ENCODE measurements around the gene SLC1A2.

SLC1A2 gene

DNA sequence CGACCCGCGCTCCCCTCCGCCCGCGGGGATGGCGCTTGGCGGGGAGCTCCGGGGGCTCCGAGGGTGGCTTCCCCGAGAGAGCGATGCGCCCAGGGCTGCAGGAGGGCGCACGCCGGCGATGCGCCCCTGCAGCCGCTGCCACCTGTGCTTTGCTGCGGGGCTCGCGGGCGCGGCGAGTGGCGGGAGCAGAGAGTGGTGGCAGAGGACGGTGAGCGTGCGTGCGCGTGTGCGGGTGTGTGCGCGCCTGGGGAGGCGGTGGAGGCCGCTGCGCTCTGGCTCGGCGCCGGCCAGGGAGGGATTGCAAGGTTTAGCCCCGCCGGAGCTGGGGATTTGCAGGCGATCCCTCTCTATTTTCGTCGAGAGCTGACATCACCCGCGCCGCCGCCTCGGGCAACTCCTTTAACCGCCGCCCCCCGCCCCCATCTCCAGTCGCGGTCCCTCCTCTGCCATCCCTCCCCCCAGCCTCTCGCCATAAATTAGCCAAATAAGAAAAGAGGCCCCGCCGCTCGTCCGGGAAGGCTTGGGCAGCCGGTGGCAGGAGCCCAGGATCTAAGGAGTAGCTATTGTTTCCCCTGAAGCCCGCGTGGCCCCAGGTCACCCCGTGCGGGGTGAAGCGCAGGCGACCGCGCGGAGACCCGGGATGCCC is at the start of gene SLC1A2:
SLC1A2 (minus strand) TSS at position 375 of the 646 bp plus-strand sequence. CDS start 592 bp downstream, outside the sequence.
- Histone ChIP-seq H3K36me3 (ENCODE audit: insufficient read depth, low read depth, low read length) (no peaks in the 10 kb centered on the region), H3K27ac (ENCODE audit: low read length) (no peak within 1 kb of the TSS), H3K4me3 (ENCODE audit: low read length) (peak within 1 kb of the TSS; percentile 76), H3K9ac (ENCODE audit: low read depth, low read length) (peak within 1 kb of the TSS; percentile 39), H3K27me3 (ENCODE audit: insufficient read depth, low read length) (peaks cover 100% of the 10 kb centered on the region), H3K4me1 (ENCODE audit: insufficient read depth, low read length) (peaks cover 4% of the 10 kb centered on the region; the same call in 1 of the 2 replicates), H3K9me3 (ENCODE audit: insufficient read depth, low read depth, low read length) (no peaks in the 10 kb centered on the region)

- no peak overlapping the region for H3K27ac ChIP-seq (ENCODE audit: low read length)
- no peaks in the 10 kb centered on the region; the same call in 1 of the 2 replicates for H3K36me3 ChIP-seq (ENCODE audit: insufficient read depth, low read depth, low read length)
- no peaks in the 10 kb centered on the region for H3K27me3 ChIP-seq (ENCODE audit: insufficient read depth, low read length)
- no peak overlapping the region for H3K4me3 ChIP-seq (ENCODE audit: low read length)
- H3K4me1 ChIP-seq (ENCODE audit: insufficient read depth, low read length) = peaks cover 9% of the 10 kb centered on the region; the same call in 1 of the 2 replicates
- H3K9ac ChIP-seq (ENCODE audit: low read depth, low read length) = no peak overlapping the region
- no peaks in the 10 kb centered on the region for H3K9me3 ChIP-seq (ENCODE audit: insufficient read depth, low read depth, low read length)
These were observed 46.7 kb upstream of the SLC1A2 start for GRCh38 chr11:35466058-35466457.

- no peak overlapping the region for H3K27ac ChIP-seq (ENCODE audit: low read length)
These were observed 45.0 kb upstream of the SLC1A2 start for GRCh38 chr11:35464308-35464707.

GRCh38 chr11:35463331-35463751 is 44.0 kb upstream of the SLC1A2 start:
- no peaks in the 10 kb centered on the region for H3K9me3 ChIP-seq (ENCODE audit: insufficient read depth, low read depth, low read length)
- H3K27ac ChIP-seq (ENCODE audit: low read length) = no peak overlapping the region
- peaks cover 7% of the 10 kb centered on the region; the same call in 1 of the 2 replicates for H3K4me1 ChIP-seq (ENCODE audit: insufficient read depth, low read length)
- H3K4me3 ChIP-seq (ENCODE audit: low read length) = no peak overlapping the region
- H3K9ac ChIP-seq (ENCODE audit: low read depth, low read length) = no peak overlapping the region
- no peaks in the 10 kb centered on the region; the same call in 1 of the 2 replicates for H3K36me3 ChIP-seq (ENCODE audit: insufficient read depth, low read depth, low read length)
- no peaks in the 10 kb centered on the region for H3K27me3 ChIP-seq (ENCODE audit: insufficient read depth, low read length)

More at GRCh38 chr11:35464308-35464707, 45.0 kb upstream of the SLC1A2 start:
- no peaks in the 10 kb centered on the region; the same call in 1 of the 2 replicates for H3K36me3 ChIP-seq (ENCODE audit: insufficient read depth, low read depth, low read length)
- H3K27me3 ChIP-seq (ENCODE audit: insufficient read depth, low read length) = no peaks in the 10 kb centered on the region
- H3K4me1 ChIP-seq (ENCODE audit: insufficient read depth, low read length) = peaks cover 7% of the 10 kb centered on the region; the same call in 1 of the 2 replicates
- H3K4me3 ChIP-seq (ENCODE audit: low read length) = no peak overlapping the region
- H3K9me3 ChIP-seq (ENCODE audit: insufficient read depth, low read depth, low read length) = no peaks in the 10 kb centered on the region
- H3K9ac ChIP-seq (ENCODE audit: low read depth, low read length) = no peak overlapping the region

GRCh38 chr11:35461917-35462538 is 42.7 kb upstream of the SLC1A2 start:
- Histone ChIP-seq H3K27ac (ENCODE audit: low read length) (no peak overlapping the region), H3K4me3 (ENCODE audit: low read length) (no peak overlapping the region), H3K36me3 (ENCODE audit: insufficient read depth, low read depth, low read length) (no peaks in the 10 kb centered on the region), H3K9me3 (ENCODE audit: insufficient read depth, low read depth, low read length) (no peaks in the 10 kb centered on the region), H3K4me1 (ENCODE audit: insufficient read depth, low read length) (peaks cover 7% of the 10 kb centered on the region; the same call in 1 of the 2 replicates), H3K9ac (ENCODE audit: low read depth, low read length) (no peak overlapping the region), H3K27me3 (ENCODE audit: insufficient read depth, low read length) (no peaks in the 10 kb centered on the region)

DNA sequence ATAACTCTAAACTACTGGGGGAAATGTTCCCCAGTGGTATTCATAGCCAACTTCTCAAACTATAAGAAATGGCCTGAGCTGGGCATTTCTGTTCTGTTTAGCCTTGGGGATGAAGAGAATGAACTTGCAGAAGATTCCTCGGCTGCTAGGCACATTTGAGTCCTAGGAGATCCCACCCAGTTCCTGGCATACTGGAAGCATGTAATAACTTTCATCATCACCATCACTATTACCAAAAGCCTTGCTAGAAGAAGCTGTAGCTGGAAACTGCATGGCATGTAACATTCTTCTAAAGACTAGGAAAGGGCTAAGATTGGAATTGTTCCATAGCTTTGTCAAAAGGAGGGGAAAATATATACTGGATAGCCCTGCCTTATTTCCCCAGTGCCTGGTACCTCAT is 40.1 kb upstream of the SLC1A2 start:
- Histone ChIP-seq H3K36me3 (ENCODE audit: insufficient read depth, low read depth, low read length) (no peaks in the 10 kb centered on the region), H3K27ac (ENCODE audit: low read length) (no peak overlapping the region), H3K9me3 (ENCODE audit: insufficient read depth, low read depth, low read length) (no peaks in the 10 kb centered on the region), H3K9ac (ENCODE audit: low read depth, low read length) (no peak overlapping the region), H3K4me3 (ENCODE audit: low read length) (no peak overlapping the region), H3K27me3 (ENCODE audit: insufficient read depth, low read length) (no peaks in the 10 kb centered on the region), H3K4me1 (ENCODE audit: insufficient read depth, low read length) (peaks cover 7% of the 10 kb centered on the region; the same call in 1 of the 2 replicates)

- H3K27me3 ChIP-seq (ENCODE audit: insufficient read depth, low read length) = no peaks in the 10 kb centered on the region
- peaks cover 4% of the 10 kb centered on the region; the same call in 1 of the 2 replicates for H3K4me1 ChIP-seq (ENCODE audit: insufficient read depth, low read length)
- no peak overlapping the region for H3K9ac ChIP-seq (ENCODE audit: low read depth, low read length)
- no peaks in the 10 kb centered on the region for H3K9me3 ChIP-seq (ENCODE audit: insufficient read depth, low read depth, low read length)
- H3K27ac ChIP-seq (ENCODE audit: low read length) = no peak overlapping the region
- H3K4me3 ChIP-seq (ENCODE audit: low read length) = no peak overlapping the region
- no peaks in the 10 kb centered on the region for H3K36me3 ChIP-seq (ENCODE audit: insufficient read depth, low read depth, low read length)
These were observed 39.5 kb upstream of the SLC1A2 start for GRCh38 chr11:35458846-35459245.

- Histone ChIP-seq H3K27me3 (ENCODE audit: insufficient read depth, low read length) (no peaks in the 10 kb centered on the region), H3K36me3 (ENCODE audit: insufficient read depth, low read depth, low read length) (no peaks in the 10 kb centered on the region), H3K4me3 (ENCODE audit: low read length) (no peak overlapping the region), H3K4me1 (ENCODE audit: insufficient read depth, low read length) (no peaks in the 10 kb centered on the region), H3K27ac (ENCODE audit: low read length) (no peak overlapping the region), H3K9ac (ENCODE audit: low read depth, low read length) (no peak overlapping the region), H3K9me3 (ENCODE audit: insufficient read depth, low read depth, low read length) (no peaks in the 10 kb centered on the region)
These were observed 35.0 kb upstream of the SLC1A2 start for GRCh38 chr11:35454362-35454761.

DNA sequence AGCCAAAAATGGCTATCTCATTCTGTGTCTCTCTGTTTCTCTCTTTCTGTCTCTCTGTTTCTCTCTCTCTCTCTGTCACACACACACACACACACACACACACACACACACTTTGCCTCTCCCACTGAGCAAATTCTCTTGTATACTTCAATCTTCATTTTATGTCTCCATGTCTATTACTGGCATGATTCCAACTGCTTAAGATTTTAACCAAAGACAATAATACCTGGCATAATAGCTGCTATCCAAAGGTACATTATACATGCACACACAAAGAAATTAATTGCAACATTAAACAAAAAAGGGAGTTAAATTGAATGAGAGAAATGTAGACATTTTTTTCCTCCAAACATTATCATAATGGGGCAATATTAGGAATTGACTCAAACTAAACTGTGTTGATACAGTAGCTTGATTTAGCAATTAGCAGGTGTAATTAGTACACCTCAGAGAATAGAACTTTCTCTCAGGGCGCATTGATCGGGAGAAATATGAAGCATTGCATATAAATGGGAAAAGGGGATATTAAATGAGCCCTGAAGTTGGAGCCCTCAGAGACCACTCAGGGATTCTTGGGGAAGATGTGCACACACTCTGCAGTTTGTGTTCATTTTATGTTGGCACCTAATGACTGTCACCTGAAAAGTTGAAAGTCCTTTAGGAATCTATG is 17.4 kb upstream of the SLC1A2 start:
- Histone ChIP-seq H3K9me3 (ENCODE audit: insufficient read depth, low read depth, low read length) (no peaks in the 10 kb centered on the region), H3K27ac (ENCODE audit: low read length) (no peak overlapping the region), H3K27me3 (ENCODE audit: insufficient read depth, low read length) (peaks cover 6% of the 10 kb centered on the region; the same call in 1 of the 2 replicates), H3K4me3 (ENCODE audit: low read length) (no peak overlapping the region), H3K4me1 (ENCODE audit: insufficient read depth, low read length) (no peaks in the 10 kb centered on the region), H3K9ac (ENCODE audit: low read depth, low read length) (no peak overlapping the region), H3K36me3 (ENCODE audit: insufficient read depth, low read depth, low read length) (no peaks in the 10 kb centered on the region)

- H3K27ac ChIP-seq (ENCODE audit: low read length) = no peak overlapping the region
- H3K9me3 ChIP-seq (ENCODE audit: insufficient read depth, low read depth, low read length) = no peaks in the 10 kb centered on the region
- H3K27me3 ChIP-seq (ENCODE audit: insufficient read depth, low read length) = peaks cover 6% of the 10 kb centered on the region; the same call in 1 of the 2 replicates
- no peaks in the 10 kb centered on the region for H3K4me1 ChIP-seq (ENCODE audit: insufficient read depth, low read length)
- H3K36me3 ChIP-seq (ENCODE audit: insufficient read depth, low read depth, low read length) = no peaks in the 10 kb centered on the region
- no peak overlapping the region for H3K4me3 ChIP-seq (ENCODE audit: low read length)
- no peak overlapping the region for H3K9ac ChIP-seq (ENCODE audit: low read depth, low read length)
These were observed 14.2 kb upstream of the SLC1A2 start for GRCh38 chr11:35433588-35433987.

GRCh38 chr11:35432464-35432863 is 13.1 kb upstream of the SLC1A2 start:
- Histone ChIP-seq H3K9ac (ENCODE audit: low read depth, low read length) (no peak overlapping the region), H3K4me1 (ENCODE audit: insufficient read depth, low read length) (no peaks in the 10 kb centered on the region), H3K36me3 (ENCODE audit: insufficient read depth, low read depth, low read length) (no peaks in the 10 kb centered on the region), H3K9me3 (ENCODE audit: insufficient read depth, low read depth, low read length) (no peaks in the 10 kb centered on the region), H3K27ac (ENCODE audit: low read length) (no peak overlapping the region), H3K27me3 (ENCODE audit: insufficient read depth, low read length) (no peaks in the 10 kb centered on the region), H3K4me3 (ENCODE audit: low read length) (no peak overlapping the region)

Data from iPS-20b (cell line).